ENCODE measurements around the gene MROH7. TPM values are rescaled to one million over a fixed set of nuclear protein-coding genes. Genes with fewer than 3 reads are reported as not detected.

Gene MROH7
- total and polyA plus RNA-seq, 2 donors from 2014 or later: 3.8 to 5.4 TPM

DNA sequence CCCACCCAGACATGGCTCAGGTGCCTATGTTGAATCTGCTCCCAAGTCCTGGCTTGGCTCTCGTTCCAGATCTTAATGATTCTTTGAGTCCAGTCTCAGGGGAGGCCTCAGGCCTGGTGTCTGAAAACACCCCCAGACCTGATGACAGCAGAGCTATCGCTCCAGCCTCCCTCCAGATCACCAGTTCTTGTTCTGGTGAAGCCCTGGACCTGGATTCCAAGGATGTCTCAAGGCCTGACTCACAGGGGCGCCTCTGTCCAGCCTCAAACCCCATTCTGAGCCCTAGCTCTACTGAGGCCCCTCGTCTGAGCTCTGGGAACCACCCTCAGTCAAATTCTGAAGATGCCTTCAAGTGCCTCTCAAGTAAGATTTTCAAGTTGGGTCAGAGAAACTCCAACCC, 11.4 kb downstream of the MROH7 start:
- Histone ChIP-seq H3K9ac (ENCODE audit: low read length in 3 of 3) (no peak overlapping the region), H3K4me3 (ENCODE audit: low read length in 3 of 3) (no peak overlapping the region), H3K9me3 (ENCODE audit: control insufficient read depth in 2 of 3, insufficient read depth in 1 of 3, low read length in 3 of 3) (no peaks in the 10 kb centered on the region), H3K27ac (ENCODE audit: low read depth in 2 of 2, low read length in 2 of 2) (no peak overlapping the region), H3K4me1 (ENCODE audit: control insufficient read depth in 2 of 3, insufficient read depth in 2 of 3, low read depth in 1 of 3, low read length in 3 of 3) (peaks cover 3 to 30% (median 24%) of the 10 kb centered on the region in 3 donors), H3K36me3 (ENCODE audit: control insufficient read depth in 2 of 3, insufficient read depth in 3 of 3, low read length in 3 of 3) (no peaks in the 10 kb centered on the region), H3K27me3 (ENCODE audit: control insufficient read depth, insufficient read depth, low read length) (no peaks in the 10 kb centered on the region)
- intact Hi-C loops (cut with DNase I): no loop called here
- DNase-seq: no peak
- no peak for FAIRE-seq
- TF ChIP-seq, protein P1, sequence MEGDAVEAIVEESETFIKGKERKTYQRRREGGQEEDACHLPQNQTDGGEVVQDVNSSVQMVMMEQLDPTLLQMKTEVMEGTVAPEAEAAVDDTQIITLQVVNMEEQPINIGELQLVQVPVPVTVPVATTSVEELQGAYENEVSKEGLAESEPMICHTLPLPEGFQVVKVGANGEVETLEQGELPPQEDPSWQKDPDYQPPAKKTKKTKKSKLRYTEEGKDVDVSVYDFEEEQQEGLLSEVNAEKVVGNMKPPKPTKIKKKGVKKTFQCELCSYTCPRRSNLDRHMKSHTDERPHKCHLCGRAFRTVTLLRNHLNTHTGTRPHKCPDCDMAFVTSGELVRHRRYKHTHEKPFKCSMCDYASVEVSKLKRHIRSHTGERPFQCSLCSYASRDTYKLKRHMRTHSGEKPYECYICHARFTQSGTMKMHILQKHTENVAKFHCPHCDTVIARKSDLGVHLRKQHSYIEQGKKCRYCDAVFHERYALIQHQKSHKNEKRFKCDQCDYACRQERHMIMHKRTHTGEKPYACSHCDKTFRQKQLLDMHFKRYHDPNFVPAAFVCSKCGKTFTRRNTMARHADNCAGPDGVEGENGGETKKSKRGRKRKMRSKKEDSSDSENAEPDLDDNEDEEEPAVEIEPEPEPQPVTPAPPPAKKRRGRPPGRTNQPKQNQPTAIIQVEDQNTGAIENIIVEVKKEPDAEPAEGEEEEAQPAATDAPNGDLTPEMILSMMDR (IDR thresholded peaks at IDR 0.05; ENCODE audit: borderline replicate concordance, extremely low read depth, insufficient read depth): no peak

DNA sequence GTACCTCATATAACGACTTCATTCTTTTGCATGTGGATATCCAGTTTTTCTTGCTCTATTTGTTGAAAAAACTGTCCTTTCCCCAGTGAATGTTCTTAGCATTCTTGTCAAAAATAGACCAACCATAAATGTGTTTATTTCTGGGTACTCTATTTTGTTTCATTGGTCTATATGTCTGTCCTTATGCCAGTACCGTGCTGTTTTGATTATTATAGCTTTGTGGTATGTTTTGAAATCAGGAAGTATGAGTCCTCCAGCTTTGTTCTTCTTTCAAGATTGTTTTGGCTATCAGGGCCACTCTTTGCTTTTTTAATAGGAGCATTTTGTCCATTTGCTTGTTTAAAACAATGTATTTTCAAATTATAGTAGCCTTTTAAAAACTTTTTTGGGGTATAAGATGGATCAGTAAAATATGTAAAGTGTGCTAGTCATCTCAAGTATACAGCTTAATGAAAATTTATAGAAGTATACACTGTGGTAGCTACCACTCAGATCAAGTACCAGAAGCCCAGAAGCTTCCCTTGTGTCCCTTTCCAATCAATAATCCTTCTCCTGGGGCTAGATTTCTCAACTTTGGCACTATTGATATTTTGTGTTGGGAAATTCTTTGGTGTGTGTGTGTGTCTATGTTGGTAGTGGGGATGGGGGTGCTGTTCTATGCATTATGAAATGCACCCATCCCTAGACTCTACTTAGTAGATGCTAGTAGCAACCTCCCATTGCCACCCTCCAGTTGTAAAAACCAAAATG, 16.8 kb downstream of the MROH7 start:
- Histone ChIP-seq H3K27ac (ENCODE audit: low read depth in 2 of 2, low read length in 2 of 2) (no peak overlapping the region), H3K9me3 (ENCODE audit: control insufficient read depth in 2 of 3, insufficient read depth in 1 of 3, low read length in 3 of 3) (peaks cover 0 to 2% (median 0%) of the 10 kb centered on the region in 3 donors), H3K27me3 (ENCODE audit: control insufficient read depth, insufficient read depth, low read length) (no peaks in the 10 kb centered on the region), H3K9ac (ENCODE audit: low read length in 3 of 3) (no peak overlapping the region), H3K4me1 (ENCODE audit: control insufficient read depth in 2 of 3, insufficient read depth in 2 of 3, low read depth in 1 of 3, low read length in 3 of 3) (no peaks in the 10 kb centered on the region), H3K36me3 (ENCODE audit: control insufficient read depth in 2 of 3, insufficient read depth in 3 of 3, low read length in 3 of 3) (no peaks in the 10 kb centered on the region), H3K4me3 (ENCODE audit: low read length in 3 of 3) (no peak overlapping the region)
- TF ChIP-seq, protein P1 (IDR thresholded peaks at IDR 0.05; ENCODE audit: borderline replicate concordance, extremely low read depth, insufficient read depth): no peak
- no peak for FAIRE-seq
- DNase-seq: no peak
- intact Hi-C loops (cut with DNase I): no loop called here

DNA sequence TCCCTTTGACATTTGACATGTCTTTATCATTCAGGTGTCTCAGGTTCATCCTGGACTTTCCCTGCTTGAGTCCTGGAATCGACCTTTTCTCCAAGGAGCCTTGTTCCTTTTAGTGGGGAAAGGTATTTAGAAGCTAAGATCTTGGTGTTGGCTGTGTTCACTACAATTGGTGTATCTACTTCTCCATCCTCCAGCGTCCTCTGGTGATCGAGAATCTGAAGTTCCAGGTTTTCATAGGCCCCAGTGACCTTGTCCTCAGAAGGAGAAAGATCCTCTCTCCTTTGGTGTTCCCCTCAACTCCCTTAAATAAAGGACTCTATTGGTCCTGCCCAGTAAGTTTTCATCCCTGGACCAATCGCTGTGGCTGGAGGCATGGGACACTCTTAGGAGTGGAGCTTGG, 22.1 kb downstream of the MROH7 start:
- H3K36me3 ChIP-seq (ENCODE audit: control insufficient read depth in 2 of 3, insufficient read depth in 3 of 3, low read length in 3 of 3): peaks cover 0 to 3% (median 3%) of the 10 kb centered on the region in 3 donors
- intact Hi-C loops (cut with DNase I): no loop called here
- no peak for DNase-seq
- H3K4me3 ChIP-seq (ENCODE audit: low read length in 3 of 3): no peak overlapping the region
- TF ChIP-seq, protein P1 (IDR thresholded peaks at IDR 0.05; ENCODE audit: borderline replicate concordance, extremely low read depth, insufficient read depth): no peak
- H3K9ac ChIP-seq (ENCODE audit: low read length in 3 of 3): no peak overlapping the region
- no peak overlapping the region for H3K27ac ChIP-seq (ENCODE audit: low read depth in 2 of 2, low read length in 2 of 2)
- FAIRE-seq: no peak
- no peaks in the 10 kb centered on the region for H3K27me3 ChIP-seq (ENCODE audit: control insufficient read depth, insufficient read depth, low read length)
- H3K4me1 ChIP-seq (ENCODE audit: control insufficient read depth in 2 of 3, insufficient read depth in 2 of 3, low read depth in 1 of 3, low read length in 3 of 3): no peaks in the 10 kb centered on the region
- no peaks in the 10 kb centered on the region for H3K9me3 ChIP-seq (ENCODE audit: control insufficient read depth in 2 of 3, insufficient read depth in 1 of 3, low read length in 3 of 3)
